Hepatocyte (in vitro differentiated cells): ENCODE measurements around the gene TULP4. TPM values are rescaled to one million over a fixed set of nuclear protein-coding genes. Genes with fewer than 3 reads are reported as not detected.

Source experiments
- DNase-seq: peaks from one replicate; pipeline ENCODE4 v3.0.0-alpha.2; 2016; ENCODE audit warnings: low spot score
- H2AFZ ChIP-seq: fragments of 200-600 bp; sonication (generic); 2 replicates; pipeline ENCODE4 v1.6.0; 2016; ENCODE audit warnings: antibody characterized with exemption, mild to moderate bottlenecking
- H3K27ac ChIP-seq: fragments of 200-600 bp; sonication (generic); 2 replicates; pipeline ENCODE4 v1.5.1; 2016; ENCODE audit warnings: mild to moderate bottlenecking
- H3K27me3 ChIP-seq: fragments of 200-600 bp; sonication (generic); 2 replicates; pipeline ENCODE4 v1.6.1; 2016
- H3K36me3 ChIP-seq: fragments of 200-600 bp; sonication (generic); replicated peaks from 2 replicates; pipeline ENCODE4 v1.5.1; 2016; ENCODE audit warnings: low read depth; ENCODE audit not compliant: insufficient read depth
- H3K4me1 ChIP-seq: fragments of 200-600 bp; sonication (generic); 2 replicates; pipeline ENCODE4 v1.5.1; 2016; ENCODE audit warnings: mild to moderate bottlenecking, moderate library complexity; ENCODE audit not compliant: insufficient read depth
- H3K4me2 ChIP-seq: fragments of 200-600 bp; sonication (generic); 2 replicates; pipeline ENCODE4 v1.6.0; 2016
- H3K4me3 ChIP-seq: fragments of 200-600 bp; sonication (generic); 2 replicates; pipeline ENCODE4 v1.5.1; 2016; ENCODE audit warnings: mild to moderate bottlenecking
- H3K79me2 ChIP-seq: fragments of 200-600 bp; sonication (generic); 2 replicates; pipeline ENCODE4 v1.6.0; 2017; ENCODE audit warnings: mild to moderate bottlenecking
- H3K9me2 ChIP-seq: fragments of 200-600 bp; sonication (generic); replicated peaks from 2 replicates; pipeline ENCODE4 v1.6.0; 2017; ENCODE audit warnings: mild to moderate bottlenecking; ENCODE audit not compliant: insufficient read depth
- H3K9me3 ChIP-seq: fragments of 200-600 bp; sonication (generic); 2 replicates; pipeline ENCODE4 v1.5.1; 2016; ENCODE audit warnings: low read depth, mild to moderate bottlenecking
- H4K20me1 ChIP-seq: fragments of 200-600 bp; sonication (generic); 2 replicates; pipeline ENCODE4 v1.6.0; 2016; ENCODE audit warnings: mild to moderate bottlenecking; ENCODE audit not compliant: insufficient read depth, poor library complexity, severe bottlenecking
- CTCF ChIP-seq: fragments of 200-600 bp; sonication (generic); IDR thresholded peaks from 2 replicates; pipeline ENCODE4 v1.5.1; 2016; ENCODE audit warnings: antibody characterized with exemption, mild to moderate bottlenecking; ENCODE audit not compliant: poor library complexity
- EZH2 ChIP-seq: fragments of 200-600 bp; sonication (generic); IDR thresholded peaks from 2 replicates; pipeline ENCODE4 v1.6.1; 2016; ENCODE audit warnings: antibody characterized with exemption, mild to moderate bottlenecking, borderline replicate concordance
- EZH2phosphoT487 ChIP-seq: fragments of 200-600 bp; sonication (generic); IDR thresholded peaks from one replicate; pipeline ENCODE4 v1.6.1; 2018; ENCODE audit warnings: antibody characterized with exemption, mild to moderate bottlenecking, low read depth, moderate library complexity; ENCODE audit not compliant: unreplicated experiment, severe bottlenecking
- WGBS: methylation state at CpG from one replicate; pipeline ENCODE4 v1.1.6; 2016; ENCODE audit warnings: low lambda C conversion rate; ENCODE audit errors: missing lambda C conversion rate; 5-methylcytosine and 5-hydroxymethylcytosine counted together
- polyA plus RNA-seq: library from polyadenylated mRNA; unstranded; fragments of >200 nt; fragmentation: Nextera tagmentation; extraction: Ambion mirVana; gene quantifications from 2 replicates; pipeline ENCODE4 v1.2.1, GENCODE V29; 2016
- total RNA-seq: library from RNA; depleted of rRNA; stranded (reverse); fragments of >200 nt; gene quantifications from 2 replicates; pipeline ENCODE4 v1.2.3, GENCODE V29; 2014

Gene TULP4
- total and polyA plus RNA-seq, 2 experiments from 2014 or later: 30.1 to 129 TPM

DNA sequence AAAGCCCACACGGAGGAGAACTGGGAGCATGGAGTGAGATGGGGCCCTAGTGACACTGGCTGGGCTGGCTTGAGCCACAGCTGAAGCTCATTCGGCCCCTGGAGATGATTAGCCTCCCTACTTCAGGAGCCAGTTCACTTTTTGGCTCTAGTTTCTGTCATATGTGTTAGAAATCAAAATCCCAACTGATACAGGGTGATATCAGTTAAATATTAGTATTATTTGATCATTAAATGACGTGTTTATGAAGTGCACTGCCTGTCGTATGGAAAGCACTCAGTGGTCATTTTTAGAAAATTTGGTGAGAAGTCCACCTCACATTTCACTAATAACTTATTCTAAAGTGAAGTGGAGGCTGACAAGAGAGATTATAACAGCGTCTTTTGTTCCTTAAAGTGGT is 59.0 kb downstream of the TULP4 start:
- no peak overlapping the region for H3K27ac ChIP-seq
- H3K9me2 ChIP-seq: no peaks in the 10 kb centered on the region
- H3K36me3 ChIP-seq: no peaks in the 10 kb centered on the region
- no peak overlapping the region for H2AFZ ChIP-seq
- no peaks in the 10 kb centered on the region for H3K27me3 ChIP-seq
- no peak overlapping the region for H3K4me3 ChIP-seq
- no peaks in the 10 kb centered on the region for H3K9me3 ChIP-seq
- DNase-seq: no peak
- WGBS: 95% methylated on average over 5 of the region's 5 CpGs
- H3K4me1 ChIP-seq: no peaks in the 10 kb centered on the region
- H3K4me2 ChIP-seq: no peak overlapping the region
- TF ChIP-seq EZH2phosphoT487 (no peak), EZH2 (no peak), CTCF (no peak)
- H3K79me2 ChIP-seq: peaks cover 32% of the 10 kb centered on the region
- no peaks in the 10 kb centered on the region for H4K20me1 ChIP-seq

DNA sequence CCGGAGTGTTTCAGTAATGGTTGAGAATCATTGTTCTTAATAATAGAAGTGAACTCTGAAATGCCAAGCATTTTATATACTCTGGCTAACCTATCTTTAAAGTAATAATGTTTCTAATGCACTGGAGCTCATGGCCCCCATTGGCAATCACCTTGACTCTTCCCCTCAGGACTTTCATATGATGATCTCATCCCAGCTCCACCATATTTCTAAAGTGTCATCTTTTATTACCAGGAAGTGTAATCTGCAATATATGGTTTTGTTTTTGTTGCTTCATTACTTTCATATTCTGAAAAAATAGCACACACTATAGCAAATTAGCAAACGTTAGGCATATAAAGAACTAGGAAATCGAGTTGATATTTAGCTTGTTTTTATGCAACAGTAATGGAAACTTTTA is 60.3 kb downstream of the TULP4 start:
- no peak overlapping the region for H3K27ac ChIP-seq
- H3K9me3 ChIP-seq: no peaks in the 10 kb centered on the region
- H3K79me2 ChIP-seq: peaks cover 37% of the 10 kb centered on the region
- no peaks in the 10 kb centered on the region for H3K27me3 ChIP-seq
- no peak overlapping the region for H2AFZ ChIP-seq
- no peak overlapping the region for H3K4me3 ChIP-seq
- H3K4me2 ChIP-seq: no peak overlapping the region
- H3K9me2 ChIP-seq: no peaks in the 10 kb centered on the region
- no peaks in the 10 kb centered on the region for H3K4me1 ChIP-seq
- DNase-seq: no peak
- TF ChIP-seq EZH2 (no peak), CTCF (no peak), EZH2phosphoT487 (no peak)
- H4K20me1 ChIP-seq: no peaks in the 10 kb centered on the region
- H3K36me3 ChIP-seq: no peaks in the 10 kb centered on the region
- WGBS: 80% methylated on average over 3 of the region's 3 CpGs

DNA sequence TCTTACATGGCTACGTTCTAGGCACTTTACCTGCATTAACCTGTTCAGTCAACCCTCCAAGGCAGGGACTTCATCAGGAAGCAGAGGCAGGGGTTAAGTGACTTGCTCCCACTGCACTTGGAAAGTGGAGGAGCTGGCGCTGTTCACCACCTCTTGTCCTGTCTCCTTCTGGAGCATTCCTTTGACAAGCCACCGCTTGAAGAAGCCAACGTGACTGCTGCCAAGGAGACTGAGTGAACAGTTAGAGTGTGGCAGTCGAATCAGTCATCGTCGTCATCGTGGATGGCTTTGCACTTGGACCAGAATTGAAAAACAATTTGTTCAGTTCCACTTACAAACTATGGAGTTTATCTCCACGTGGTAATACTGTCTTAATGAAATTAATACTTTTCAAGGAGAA is 60.9 kb downstream of the TULP4 start:
- peaks cover 40% of the 10 kb centered on the region for H3K79me2 ChIP-seq
- 89% methylated on average over 9 of the region's 9 CpGs for WGBS

More for the DNA sequence above, 60.9 kb downstream of the TULP4 start:
- no peak for TF ChIP-seq EZH2phosphoT487
- TF ChIP-seq EZH2: no peak
- TF ChIP-seq CTCF: no peak
- Histone ChIP-seq H3K9me2 (no peaks in the 10 kb centered on the region), H3K27ac (no peak overlapping the region), H3K4me2 (no peak overlapping the region), H3K9me3 (no peaks in the 10 kb centered on the region), H3K4me1 (peaks cover 4% of the 10 kb centered on the region), H2AFZ (no peak overlapping the region), H3K4me3 (no peak overlapping the region), H3K36me3 (no peaks in the 10 kb centered on the region), H3K27me3 (no peaks in the 10 kb centered on the region), H4K20me1 (no peaks in the 10 kb centered on the region)
- DNase-seq: no peak
